GM21515 (cell line): Measurements from ENCODE around the gene MINDY4.

Experiments used
- ATAC-seq: cut with Tn5 transposase; IDR thresholded peaks from one replicate; pipeline ENCODE4 v1.9.1; 2021; ENCODE audit not compliant: unreplicated experiment

The MINDY4 gene

GRCh38 chr7:30849565-30849964, 78.3 kb downstream of the MINDY4 start:
- ATAC-seq, result no peak

GRCh38 chr7:30850426-30850825, 79.2 kb downstream of the MINDY4 start:
- no peak for ATAC-seq

- no peak for ATAC-seq
Observed at GRCh38 chr7:30851651-30852307, 80.6 kb downstream of the MINDY4 start.

- ATAC-seq, result no peak
Observed at GRCh38 chr7:30852308-30852684, 81.1 kb downstream of the MINDY4 start.

GRCh38 chr7:30852744-30853288, 81.6 kb downstream of the MINDY4 start:
- no peak for ATAC-seq

- ATAC-seq, result no peak
Observed at GRCh38 chr7:30853576-30853975, 82.4 kb downstream of the MINDY4 start.

- ATAC-seq, result no peak
Observed at GRCh38 chr7:30855936-30856335, 84.7 kb downstream of the MINDY4 start.

- no peak for ATAC-seq
Observed at GRCh38 chr7:30858576-30858975, 87.4 kb downstream of the MINDY4 start.

- ATAC-seq, result no peak
Observed at GRCh38 chr7:30859202-30859939, 88.2 kb downstream of the MINDY4 start.

- ATAC-seq, result no peak
Observed at GRCh38 chr7:30859940-30860496, 88.8 kb downstream of the MINDY4 start.

- ATAC-seq, result no peak
Observed at GRCh38 chr7:30861612-30862011, 90.4 kb downstream of the MINDY4 start.

- ATAC-seq, result no peak
Observed at GRCh38 chr7:30862995-30863705, 91.9 kb downstream of the MINDY4 start.

GRCh38 chr7:30863706-30864035, 92.5 kb downstream of the MINDY4 start:
- ATAC-seq, result no peak

GRCh38 chr7:30864101-30864500, 92.9 kb downstream of the MINDY4 start:
- no peak for ATAC-seq

- no peak for ATAC-seq
Observed at GRCh38 chr7:30865076-30865475, 93.9 kb downstream of the MINDY4 start.

- ATAC-seq, result no peak
Observed at GRCh38 chr7:30865821-30866220, 94.6 kb downstream of the MINDY4 start.

- ATAC-seq, result no peak
Observed at GRCh38 chr7:30866939-30867338, 95.7 kb downstream of the MINDY4 start.

GRCh38 chr7:30867483-30867882, 96.3 kb downstream of the MINDY4 start:
- ATAC-seq, result no peak

- ATAC-seq, result no peak
Observed at GRCh38 chr7:30869794-30870611, 98.8 kb downstream of the MINDY4 start.

- ATAC-seq, result no peak
Observed at GRCh38 chr7:30870821-30871518, 99.8 kb downstream of the MINDY4 start.
